ENCODE measurements around the gene TRABD2A. TPM values are rescaled to one million over a fixed set of nuclear protein-coding genes. Genes with fewer than 3 reads are reported as not detected.

TRABD2A gene
- total and polyA plus RNA-seq, 4 donors, result 0.26 to 10.3 (median 0.55) TPM

GRCh38 chr2:84891355-84892010 lies 10.6 kb upstream of the TRABD2A start:
- H3K4me1 ChIP-seq (ENCODE audit: control insufficient read depth in 4 of 4, insufficient read depth in 4 of 4, low read length in 3 of 4), result peaks cover 0 to 6% (median 4%) of the 10 kb centered on the region in 4 donors
- DNase-seq (ENCODE audit: low spot score), result no peak
- no peak overlapping the region for H3K4me3 ChIP-seq (ENCODE audit: low read depth in 1 of 3, low read length in 3 of 3)
- no peak overlapping the region for H3K27ac ChIP-seq (ENCODE audit: low read depth in 1 of 2, low read length in 2 of 2)
- no peaks in the 10 kb centered on the region for H3K9me3 ChIP-seq (ENCODE audit: control insufficient read depth in 4 of 4, low read length in 3 of 4)
- no peaks in the 10 kb centered on the region for H3K27me3 ChIP-seq (ENCODE audit: control insufficient read depth in 4 of 4, insufficient read depth in 4 of 4, low read length in 3 of 4)
- H3K9ac ChIP-seq (ENCODE audit: low read depth in 1 of 2, low read length in 2 of 2), result no peak overlapping the region
- TF ChIP-seq NR2F2 (IDR thresholded peaks at IDR 0.05) (no peak), TAF1 (conservative IDR thresholded peaks at IDR 0.05) (no peak), JUND (IDR thresholded peaks at IDR 0.05) (no peak), FOXA1 (IDR thresholded peaks at IDR 0.05) (no peak), REST (IDR thresholded peaks at IDR 0.05) (no peak), RAD21 (IDR thresholded peaks at IDR 0.05) (no peak), CTCF (IDR thresholded peaks at IDR 0.05; ENCODE audit: low read depth, low read length, missing input control) (no peak), GABPA (IDR thresholded peaks at IDR 0.05 in 1 of 2, conservative IDR thresholded peaks at IDR 0.05 in 1 of 2) (no peak), EGR1 (IDR thresholded peaks at IDR 0.05; ENCODE audit: low read depth in 2 of 2) (no peak), HNF4G (IDR thresholded peaks at IDR 0.05) (no peak), HNF4A (conservative IDR thresholded peaks at IDR 0.05) (no peak), MAX (IDR thresholded peaks at IDR 0.05) (no peak), YY1 (IDR thresholded peaks at IDR 0.05) (no peak), FOXA2 (IDR thresholded peaks at IDR 0.05) (no peak), SP1 (IDR thresholded peaks at IDR 0.05) (no peak), RXRA (IDR thresholded peaks at IDR 0.05) (no peak), ZBTB33 (IDR thresholded peaks at IDR 0.05) (no peak), ATF3 (IDR thresholded peaks at IDR 0.05) (no peak)
- WGBS, result 89% methylated on average over 12 of the region's 12 CpGs
- H3K36me3 ChIP-seq (ENCODE audit: control insufficient read depth in 4 of 4, insufficient read depth in 3 of 4, low read depth in 1 of 4, low read length in 3 of 4), result no peaks in the 10 kb centered on the region

All from liver (tissue), 9 donors.